ENCODE measurements around the gene DAB2IP.
"Not testable (repeated sequence)": the region's sequence is repeated elsewhere in the genome, so short reads cannot be mapped to it uniquely, and the experiment has no call there.

The DAB2IP gene

DNA sequence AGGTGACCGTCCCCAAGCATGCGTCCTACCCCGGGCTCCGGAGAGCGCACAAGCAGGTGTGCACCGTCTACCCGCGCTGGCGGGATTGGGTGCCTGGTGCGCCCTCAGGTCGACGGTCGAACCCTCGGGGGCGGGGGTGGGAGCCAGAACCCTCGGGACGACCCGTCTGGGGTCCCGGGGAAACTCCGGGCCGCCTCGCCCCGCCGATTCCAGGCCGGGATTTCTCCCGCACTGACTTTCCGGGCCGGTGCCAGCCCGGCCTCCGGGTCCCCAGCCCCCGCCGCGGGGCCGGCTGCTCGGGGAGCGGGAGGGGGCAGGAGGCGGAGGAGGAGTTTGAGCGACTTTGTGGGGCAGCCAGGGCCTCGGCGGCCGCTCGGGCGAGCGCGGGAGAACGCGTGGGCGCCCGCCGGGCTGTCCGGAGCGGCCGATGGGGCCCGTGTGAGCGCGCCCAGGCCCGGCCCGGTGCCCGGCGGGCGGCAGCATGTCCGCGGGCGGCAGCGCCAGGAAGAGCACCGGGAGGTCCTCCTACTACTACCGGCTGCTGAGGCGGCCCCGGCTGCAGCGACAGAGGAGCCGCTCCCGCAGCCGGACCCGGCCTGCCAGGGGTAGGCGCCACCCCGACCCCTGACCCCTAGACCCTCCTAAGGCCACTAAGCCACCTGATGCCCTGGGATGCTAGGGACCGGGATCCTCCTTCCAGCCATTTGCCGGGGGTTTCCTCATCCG, at the start of gene DAB2IP:
Gene DAB2IP (plus strand): TSS at position 340 of the 726 bp plus-strand sequence. CDS start 142 bp downstream, at position 482.
- DNase-seq (ENCODE audit: insufficient read length, low spot score) (peak; percentile 49), FAIRE-seq (no peak)

GRCh38 chr9:121603028-121603427, 48.4 kb upstream of the DAB2IP start:
- DNase-seq (ENCODE audit: insufficient read length, low spot score) (no peak), FAIRE-seq (no peak)

- FAIRE-seq, result no peak
Measured at GRCh38 chr9:121604242-121604641, 47.2 kb upstream of the DAB2IP start.

GRCh38 chr9:121604654-121605053, 46.8 kb upstream of the DAB2IP start:
- DNase-seq (ENCODE audit: insufficient read length, low spot score), result no peak
- no peak for FAIRE-seq

More at GRCh38 chr9:121604242-121604641, 47.2 kb upstream of the DAB2IP start:
- no peak for DNase-seq (ENCODE audit: insufficient read length, low spot score)

GRCh38 chr9:121607434-121608167, 43.8 kb upstream of the DAB2IP start:
- DNase-seq (ENCODE audit: insufficient read length, low spot score), result no peak
- FAIRE-seq, result no peak

DNA sequence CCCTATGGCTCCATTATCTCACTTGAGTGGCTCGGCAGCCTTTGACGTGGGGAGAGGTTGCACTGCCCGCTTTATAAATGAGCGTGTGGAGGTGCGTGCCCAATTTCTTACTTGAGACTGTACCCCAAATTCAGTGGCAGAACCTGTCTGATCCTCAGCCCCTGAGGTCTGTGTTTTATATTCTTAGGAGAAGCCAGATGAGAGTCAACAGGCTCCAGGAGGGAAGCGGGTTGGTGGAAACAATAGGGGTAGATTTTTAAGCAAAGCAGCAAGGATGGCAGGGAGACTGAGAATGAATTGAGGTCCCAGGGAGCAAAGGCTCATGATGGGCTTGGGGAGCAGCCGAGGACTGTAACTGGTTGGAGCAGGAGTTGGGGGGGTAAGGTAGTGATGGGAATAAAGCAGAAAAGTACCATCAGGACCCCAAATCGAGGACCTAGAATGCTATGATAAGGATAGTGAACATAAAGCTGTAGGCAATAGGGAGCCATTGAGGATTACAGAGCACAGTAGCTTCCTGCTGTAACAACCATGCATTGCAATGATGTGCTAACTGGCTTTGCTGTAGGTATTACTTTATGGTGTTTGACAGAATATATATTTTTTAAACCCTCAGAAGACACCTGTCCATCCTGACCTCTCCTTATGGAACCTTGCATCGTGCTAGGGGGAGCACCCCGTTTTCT, 43.1 kb upstream of the DAB2IP start:
- DNase-seq (ENCODE audit: insufficient read length, low spot score) (no peak), FAIRE-seq (no peak)

DNA sequence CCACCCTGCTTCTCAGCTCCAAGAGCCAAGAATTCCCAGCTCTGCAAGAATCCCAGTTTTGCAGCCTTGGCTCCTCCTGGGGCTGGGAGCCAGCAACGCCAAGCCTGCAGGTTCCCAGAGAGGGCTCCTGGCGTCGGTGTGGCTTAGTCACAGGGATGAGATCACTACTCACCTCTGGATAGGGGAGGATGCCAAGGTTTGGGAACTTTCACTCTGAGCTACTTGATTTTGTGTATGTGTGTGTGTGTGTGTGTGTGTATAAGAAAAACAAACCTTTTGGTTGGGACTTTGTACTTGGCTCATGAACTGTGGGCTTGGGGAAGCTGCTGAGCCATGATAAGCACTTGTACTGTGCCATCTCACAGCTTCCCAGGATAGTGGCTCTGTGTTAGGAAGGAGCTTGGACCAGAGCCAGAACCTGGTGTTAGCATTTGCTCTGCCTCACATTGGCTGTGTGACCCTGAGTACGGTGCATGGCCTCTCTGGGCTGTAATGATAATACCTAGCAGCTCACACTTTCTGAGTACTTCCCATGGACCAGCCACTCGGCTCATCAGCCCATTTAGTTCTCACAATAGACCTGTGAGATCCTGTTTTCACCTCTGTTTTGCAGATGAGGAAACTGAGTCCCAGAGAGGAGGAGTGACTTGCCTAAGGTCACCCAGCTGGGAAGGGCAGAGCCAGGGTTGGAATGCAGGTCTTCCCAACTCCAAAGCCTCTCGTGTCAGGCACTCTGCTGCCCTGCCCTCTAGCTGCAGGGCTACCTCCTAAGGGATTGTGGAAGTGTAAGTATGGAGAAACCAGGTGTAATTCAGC, 41.4 kb upstream of the DAB2IP start:
- FAIRE-seq (no peak), DNase-seq (ENCODE audit: insufficient read length, low spot score) (no peak)

DNA sequence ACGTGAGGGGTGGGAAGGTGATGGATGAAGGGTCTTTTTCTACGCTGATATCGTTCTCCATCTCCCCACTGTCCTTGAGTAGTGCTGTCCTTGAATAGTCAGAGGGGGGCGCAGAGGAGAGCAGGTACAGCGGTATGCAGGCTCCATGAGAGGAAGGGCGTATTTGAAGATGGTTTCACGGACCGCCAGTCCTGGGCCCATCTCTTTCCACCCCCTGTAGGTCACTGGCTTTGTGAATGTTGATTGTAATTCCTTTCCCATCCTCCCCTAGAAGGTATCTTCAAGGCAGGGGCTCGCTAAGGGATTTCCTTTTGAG, 40.8 kb upstream of the DAB2IP start:
- FAIRE-seq (no peak), DNase-seq (ENCODE audit: insufficient read length, low spot score) (no peak)

GRCh38 chr9:121612511-121612998, 38.9 kb upstream of the DAB2IP start:
- FAIRE-seq, result no peak
- DNase-seq (ENCODE audit: insufficient read length, low spot score), result no peak

- FAIRE-seq (no peak), DNase-seq (ENCODE audit: insufficient read length, low spot score) (no peak)
Measured at GRCh38 chr9:121613009-121613752, 38.3 kb upstream of the DAB2IP start.

DNA sequence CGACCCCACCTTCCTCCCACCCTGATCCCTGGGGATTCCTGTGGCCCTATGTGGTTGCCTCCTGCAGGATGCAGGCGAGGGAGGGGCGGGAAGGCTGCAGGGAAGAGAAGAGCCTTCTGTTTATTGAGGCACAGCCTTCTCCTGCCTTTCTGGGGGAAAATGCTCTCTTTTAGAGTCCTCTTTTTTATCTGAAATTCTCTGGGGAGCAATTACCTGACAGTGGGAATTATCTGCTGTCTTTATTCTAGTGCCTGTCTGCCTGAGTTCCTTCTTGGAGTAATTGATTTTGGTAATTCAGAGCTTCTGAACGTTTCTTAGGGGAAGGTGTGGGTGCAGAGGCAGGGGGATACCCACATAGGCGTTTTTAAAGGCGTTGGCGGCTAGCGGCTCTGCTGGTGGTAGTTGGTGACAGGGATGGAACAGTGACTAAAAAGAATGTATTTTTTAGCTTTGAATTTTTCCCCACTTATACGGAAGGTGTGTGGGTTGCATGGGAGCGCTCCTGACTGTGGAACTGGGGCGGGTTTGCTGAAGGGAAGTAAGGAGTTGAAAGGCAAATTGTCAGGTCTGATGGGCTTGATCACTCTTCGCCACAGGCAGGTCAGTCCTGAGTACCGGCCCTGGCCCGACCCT, 35.2 kb upstream of the DAB2IP start:
- no peak for FAIRE-seq
- no peak for DNase-seq (ENCODE audit: insufficient read length, low spot score)

DNA sequence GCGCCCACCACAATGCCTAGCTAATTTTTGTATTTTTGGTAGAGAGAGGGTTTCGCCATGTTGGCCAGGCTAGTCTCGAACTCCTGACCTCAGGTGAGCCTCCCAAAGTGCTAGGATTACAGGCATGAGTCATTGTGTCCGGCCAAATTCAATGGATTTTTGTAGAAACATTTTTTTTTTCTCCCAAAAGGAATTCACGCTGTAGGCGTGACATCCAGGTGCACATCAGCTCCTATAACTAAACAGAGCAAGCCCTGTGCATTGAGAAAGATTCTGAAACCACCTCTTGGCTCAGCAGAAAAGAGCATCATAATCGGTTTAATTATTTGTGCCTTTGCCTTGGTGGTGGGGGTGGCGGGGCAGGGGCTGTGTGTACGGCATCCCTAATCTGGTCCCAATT, 32.9 kb upstream of the DAB2IP start:
- DNase-seq (ENCODE audit: insufficient read length, low spot score) (no peak), FAIRE-seq (no peak)

GRCh38 chr9:121618910-121619309, 32.5 kb upstream of the DAB2IP start:
- DNase-seq (ENCODE audit: insufficient read length, low spot score); FAIRE-seq: not testable (repeated sequence)

- no peak for FAIRE-seq
- DNase-seq (ENCODE audit: insufficient read length, low spot score), result no peak
Measured at GRCh38 chr9:121619545-121620324, 31.7 kb upstream of the DAB2IP start.

DNA sequence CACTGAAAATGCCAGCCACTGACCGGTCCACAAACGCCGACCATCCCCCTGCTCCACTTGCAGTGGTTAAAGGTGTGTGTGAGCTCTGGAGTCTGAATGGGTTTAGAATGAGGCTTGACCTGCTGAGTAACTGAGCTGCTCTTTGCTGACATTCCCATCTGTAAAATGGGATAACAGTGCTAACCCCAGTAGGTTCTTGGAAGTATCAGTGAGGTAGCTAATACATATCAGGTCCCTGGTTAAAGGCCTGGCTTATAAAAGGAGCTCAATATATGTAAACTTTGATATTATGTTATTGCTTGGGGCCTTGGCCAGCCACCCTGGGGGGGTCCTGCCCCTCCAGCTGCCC, 31.1 kb upstream of the DAB2IP start:
- FAIRE-seq, result no peak
- DNase-seq (ENCODE audit: insufficient read length, low spot score), result no peak

DNA sequence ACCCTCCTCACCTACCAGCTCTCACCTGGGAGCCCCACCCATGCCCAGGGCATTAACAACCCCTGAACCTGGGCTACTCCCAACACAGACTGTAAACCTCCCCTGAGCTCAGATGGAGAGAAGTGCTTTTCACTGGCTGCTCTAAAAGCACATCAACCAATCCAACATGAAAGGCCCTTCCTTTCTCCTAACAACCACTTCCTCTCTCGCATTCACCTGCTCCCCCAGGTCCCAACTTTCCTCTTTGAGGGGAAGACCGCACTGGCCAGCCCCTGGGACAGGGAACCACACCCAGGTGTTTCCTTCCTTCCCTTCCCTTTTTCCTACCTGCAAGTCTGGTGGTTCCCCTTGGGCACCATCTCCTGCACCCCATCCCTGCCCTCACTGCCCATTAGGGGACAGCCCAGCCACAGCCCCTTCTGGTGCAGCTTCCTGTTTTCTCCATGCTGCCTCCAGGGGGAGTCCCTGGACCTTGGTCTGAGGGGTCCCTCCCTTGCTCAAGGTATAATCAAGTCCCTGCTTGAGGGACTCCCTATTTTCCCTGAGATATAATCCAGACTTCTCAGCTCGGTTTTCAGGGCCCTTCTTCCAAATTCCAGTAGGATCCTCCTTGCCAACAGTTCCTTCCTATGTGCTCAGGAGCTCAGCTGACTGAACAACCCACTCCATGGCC, 30.5 kb upstream of the DAB2IP start:
- FAIRE-seq (no peak), DNase-seq (ENCODE audit: insufficient read length, low spot score) (no peak)

DNA sequence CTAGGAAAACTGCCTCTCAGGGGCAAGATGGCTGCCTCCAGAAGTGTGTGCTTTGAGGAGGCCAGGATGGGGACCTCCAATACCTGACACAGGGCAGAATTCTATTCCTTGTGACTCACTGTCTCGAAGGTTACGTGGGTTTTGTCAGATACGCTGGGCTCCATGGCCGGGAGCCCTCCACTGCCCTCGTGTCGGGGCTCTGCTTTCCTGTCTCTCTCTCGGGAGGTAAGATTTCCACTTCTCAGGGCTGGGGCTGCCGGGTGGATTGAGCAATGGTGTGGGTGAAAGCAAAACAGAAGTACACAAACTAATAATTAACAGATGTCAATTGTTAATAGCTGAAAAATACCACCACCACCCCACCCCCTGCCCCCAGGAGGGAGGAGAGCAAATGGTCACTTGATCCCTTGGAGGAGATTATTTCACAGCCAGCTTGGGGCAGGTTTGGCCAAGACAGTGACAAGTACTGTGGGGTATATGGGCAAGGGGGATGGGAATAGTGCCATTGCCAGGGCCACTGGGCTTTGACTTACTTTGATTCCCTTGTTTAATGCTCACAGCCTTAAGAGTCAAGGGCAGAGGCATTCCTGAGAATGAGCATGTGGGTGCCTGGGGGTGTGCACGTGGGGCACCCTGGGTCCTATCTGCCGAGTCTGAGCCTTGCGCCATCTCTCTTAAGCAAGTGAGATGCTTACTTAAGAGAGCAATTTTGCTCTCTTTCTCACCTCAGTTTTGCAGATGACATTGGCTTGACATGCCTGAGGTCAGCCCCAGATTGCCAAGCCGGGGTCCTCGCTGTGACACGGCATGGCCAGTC, 28.8 kb upstream of the DAB2IP start:
- no peak for FAIRE-seq
- no peak for DNase-seq (ENCODE audit: insufficient read length, low spot score)
